Ectodermal cell (in vitro differentiated cells): ENCODE measurements around the gene UBAC2.

Experiments
- H3K27ac ChIP-seq: 2 replicates; pipeline ENCODE4 v1.7.0; 2013; ENCODE audit warnings: mild to moderate bottlenecking, low read depth, low read length; ENCODE audit not compliant: insufficient read depth, poor library complexity, severe bottlenecking
- H3K27me3 ChIP-seq: 2 replicates; pipeline ENCODE4 v1.7.0; 2013; ENCODE audit warnings: mild to moderate bottlenecking, low read length; ENCODE audit not compliant: insufficient read depth, control insufficient read depth, poor library complexity, severe bottlenecking
- H3K36me3 ChIP-seq: one replicate; pipeline ENCODE4 v1.7.0; 2013; ENCODE audit warnings: low read length; ENCODE audit not compliant: control insufficient read depth, insufficient read depth
- H3K4me1 ChIP-seq: one replicate; pipeline ENCODE4 v1.7.0; 2013; ENCODE audit warnings: low read length; ENCODE audit not compliant: control insufficient read depth, insufficient read depth
- H3K4me3 ChIP-seq: 2 replicates; pipeline ENCODE4 v1.7.0; 2013; ENCODE audit warnings: low read depth, low read length, control low read depth; ENCODE audit not compliant: insufficient read depth
- H3K9me3 ChIP-seq: 2 replicates; pipeline ENCODE4 v1.7.0; 2013; ENCODE audit warnings: mild to moderate bottlenecking, low read length, moderate library complexity; ENCODE audit not compliant: control insufficient read depth
- WGBS, 2 experiments: methylation state at CpG; one replicate each; pipeline ENCODE4 v1.1.7; 2013; ENCODE audit warnings: missing lambda C conversion rate in 2 of 2; 5-methylcytosine and 5-hydroxymethylcytosine counted together

The UBAC2 gene

GRCh38 chr13:99288089-99288488 lies 87.4 kb downstream of the UBAC2 start:
- H3K4me3 ChIP-seq = no peak overlapping the region
- 93 to 98% methylated on average over 2 of the region's 2 CpGs for WGBS, 2 experiments
- no peak overlapping the region for H3K27ac ChIP-seq
- H3K36me3 ChIP-seq = no peaks in the 10 kb centered on the region
- H3K9me3 ChIP-seq = no peaks in the 10 kb centered on the region
- H3K27me3 ChIP-seq = no peaks in the 10 kb centered on the region
- no peaks in the 10 kb centered on the region for H3K4me1 ChIP-seq

DNA sequence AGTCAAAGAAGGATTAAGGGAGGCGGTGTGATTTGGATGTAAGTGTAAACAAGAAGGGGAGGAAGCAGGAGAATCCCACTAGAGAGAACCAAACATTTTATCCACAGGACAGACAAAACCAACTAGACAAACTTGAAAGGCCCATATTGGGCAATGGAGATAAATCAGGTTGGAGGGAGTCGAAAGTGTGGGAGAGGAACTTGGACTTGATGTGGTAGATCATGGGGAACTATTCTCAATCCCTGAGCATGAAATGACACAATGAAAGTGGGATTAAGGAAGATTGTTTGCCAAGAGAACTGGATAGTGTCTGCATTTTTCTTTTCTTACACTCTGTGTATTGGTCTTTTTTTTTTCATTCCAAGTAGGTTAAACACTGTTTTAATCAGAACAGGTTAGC lies 88.6 kb downstream of the UBAC2 start:
- no peaks in the 10 kb centered on the region for H3K36me3 ChIP-seq
- H3K4me1 ChIP-seq = no peaks in the 10 kb centered on the region
- H3K27ac ChIP-seq = no peak overlapping the region
- H3K9me3 ChIP-seq = no peaks in the 10 kb centered on the region
- 91 to 96% methylated on average over 2 of the region's 2 CpGs for WGBS, 2 experiments
- H3K4me3 ChIP-seq = no peak overlapping the region
- H3K27me3 ChIP-seq = no peaks in the 10 kb centered on the region

DNA sequence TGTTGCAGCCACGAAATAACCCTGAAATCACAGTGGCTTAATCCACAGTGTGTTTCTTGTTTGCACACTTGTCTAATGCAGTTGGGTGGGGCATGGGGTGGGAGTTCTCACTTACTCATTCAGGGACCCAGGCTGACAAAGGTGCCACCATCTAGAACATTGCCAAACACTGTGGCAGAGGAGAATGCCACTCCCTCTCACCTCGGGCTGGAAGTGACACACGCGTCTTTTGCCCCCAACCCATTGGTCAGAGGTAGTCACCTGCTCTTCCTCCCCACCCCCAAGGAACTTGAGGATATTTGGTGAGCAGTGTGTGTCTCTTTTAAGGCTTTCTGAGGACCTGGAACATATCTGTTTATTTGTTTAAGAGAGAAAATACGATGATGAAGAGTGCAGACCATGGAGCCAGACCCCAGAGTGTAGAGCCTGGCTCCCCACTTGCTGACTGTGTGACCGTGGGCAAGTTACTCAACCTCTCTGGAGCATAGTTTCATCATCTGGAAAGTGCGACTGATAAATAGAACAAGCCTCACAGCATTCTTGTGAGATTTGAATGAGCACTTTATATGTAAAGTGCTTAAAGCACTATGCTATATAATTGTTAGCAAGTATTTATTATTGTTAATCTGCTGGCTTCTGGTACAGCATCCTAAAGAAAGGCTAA lies 89.2 kb downstream of the UBAC2 start:
- Histone ChIP-seq H3K9me3 (no peaks in the 10 kb centered on the region), H3K27me3 (no peaks in the 10 kb centered on the region), H3K4me1 (no peaks in the 10 kb centered on the region), H3K4me3 (no peak overlapping the region), H3K36me3 (no peaks in the 10 kb centered on the region), H3K27ac (no peak overlapping the region)
- WGBS, 2 experiments = 94 to 97% methylated on average over 7 of the region's 7 CpGs

GRCh38 chr13:99290894-99291293 lies 90.2 kb downstream of the UBAC2 start:
- no peaks in the 10 kb centered on the region for H3K9me3 ChIP-seq
- WGBS, 2 experiments = 88 to 92% methylated on average over 3 of the region's 3 CpGs
- H3K4me3 ChIP-seq = no peak overlapping the region
- H3K27me3 ChIP-seq = no peaks in the 10 kb centered on the region
- H3K4me1 ChIP-seq = no peaks in the 10 kb centered on the region
- no peak overlapping the region for H3K27ac ChIP-seq
- H3K36me3 ChIP-seq = no peaks in the 10 kb centered on the region

GRCh38 chr13:99293178-99293577 lies 92.5 kb downstream of the UBAC2 start:
- 94 to 100% methylated on average over 2 of the region's 2 CpGs for WGBS, 2 experiments

DNA sequence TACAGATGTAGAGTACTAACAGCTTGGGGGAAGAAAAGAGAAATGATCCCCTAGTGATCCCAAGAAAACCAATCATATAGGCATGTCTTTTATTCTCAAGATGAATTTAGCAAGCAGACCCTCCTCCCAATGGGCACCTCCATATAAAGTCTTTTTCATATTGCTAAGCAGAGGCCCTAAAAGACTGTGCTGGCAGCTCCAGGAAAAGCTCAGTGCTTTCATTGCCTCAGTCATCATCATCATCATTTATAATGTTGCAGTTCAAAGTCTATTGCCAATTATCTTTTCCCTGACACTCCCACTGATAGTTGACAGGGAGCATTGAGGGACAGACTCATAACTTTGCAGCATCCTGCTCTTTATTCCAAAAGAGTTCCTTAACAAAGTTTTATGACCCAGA lies 93.5 kb downstream of the UBAC2 start:
- no peak overlapping the region for H3K27ac ChIP-seq
- H3K9me3 ChIP-seq = no peaks in the 10 kb centered on the region
- no peaks in the 10 kb centered on the region for H3K36me3 ChIP-seq
- no peak overlapping the region for H3K4me3 ChIP-seq
- H3K27me3 ChIP-seq = no peaks in the 10 kb centered on the region
- no peaks in the 10 kb centered on the region for H3K4me1 ChIP-seq

More at GRCh38 chr13:99293178-99293577, 92.5 kb downstream of the UBAC2 start:
- H3K9me3 ChIP-seq = no peaks in the 10 kb centered on the region
- no peak overlapping the region for H3K4me3 ChIP-seq
- no peaks in the 10 kb centered on the region for H3K4me1 ChIP-seq
- H3K27ac ChIP-seq = no peak overlapping the region
- H3K27me3 ChIP-seq = no peaks in the 10 kb centered on the region
- no peaks in the 10 kb centered on the region for H3K36me3 ChIP-seq

DNA sequence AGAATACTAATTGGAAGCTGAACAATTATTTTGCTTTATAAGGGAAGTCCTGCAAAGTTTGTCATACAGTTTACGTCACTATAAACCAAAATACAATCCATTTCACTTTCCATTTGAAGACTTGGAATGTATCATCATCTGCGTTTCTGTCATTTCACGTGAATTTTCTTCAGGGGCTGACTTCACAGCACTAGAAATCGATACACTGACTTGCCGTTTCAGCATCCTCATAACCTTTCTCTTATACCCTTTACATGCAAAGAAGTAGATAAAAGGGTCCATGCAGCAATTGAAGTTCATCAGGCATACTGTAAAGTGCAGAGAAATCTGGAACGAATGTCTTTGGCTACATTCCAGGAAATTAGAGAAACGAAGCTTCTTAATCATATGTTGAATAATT lies 94.3 kb downstream of the UBAC2 start:
- H3K4me3 ChIP-seq = no peak overlapping the region
- H3K36me3 ChIP-seq = no peaks in the 10 kb centered on the region
- no peaks in the 10 kb centered on the region for H3K27me3 ChIP-seq
- 97 to 98% methylated on average over 6 to 7 of the region's 7 CpGs for WGBS, 2 experiments
- no peaks in the 10 kb centered on the region for H3K9me3 ChIP-seq
- H3K27ac ChIP-seq = no peak overlapping the region
- no peaks in the 10 kb centered on the region for H3K4me1 ChIP-seq

GRCh38 chr13:99295488-99296252 lies 95.0 kb downstream of the UBAC2 start:
- Histone ChIP-seq H3K36me3 (no peaks in the 10 kb centered on the region), H3K27me3 (no peaks in the 10 kb centered on the region), H3K9me3 (no peaks in the 10 kb centered on the region), H3K4me1 (no peaks in the 10 kb centered on the region), H3K4me3 (no peak overlapping the region), H3K27ac (no peak overlapping the region)
- 94 to 97% methylated on average over 12 of the region's 12 CpGs for WGBS, 2 experiments

GRCh38 chr13:99296398-99296797 lies 95.7 kb downstream of the UBAC2 start:
- no peaks in the 10 kb centered on the region for H3K27me3 ChIP-seq
- 96 to 99% methylated on average over 4 of the region's 4 CpGs for WGBS, 2 experiments
- no peaks in the 10 kb centered on the region for H3K9me3 ChIP-seq
- no peak overlapping the region for H3K27ac ChIP-seq
- H3K4me1 ChIP-seq = no peaks in the 10 kb centered on the region
- no peak overlapping the region for H3K4me3 ChIP-seq
- H3K36me3 ChIP-seq = no peaks in the 10 kb centered on the region

DNA sequence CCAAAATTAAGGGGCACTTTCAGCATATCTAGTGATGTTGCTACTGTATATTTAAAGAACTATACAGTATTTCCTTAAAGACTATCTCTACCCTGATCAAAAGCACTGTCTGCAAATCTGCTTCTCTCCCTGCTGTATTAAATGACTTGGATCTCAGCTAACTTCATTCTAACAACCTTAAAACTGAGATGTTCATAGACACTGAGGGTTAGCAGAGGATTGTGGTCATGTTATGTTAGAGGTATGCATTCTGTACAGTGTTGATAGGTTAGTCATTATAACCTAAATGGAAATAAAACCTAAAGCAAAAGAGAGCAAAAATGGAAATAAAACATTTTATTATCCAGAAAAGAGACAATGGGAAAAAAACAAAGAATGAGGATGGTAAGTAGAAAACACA lies 96.7 kb downstream of the UBAC2 start:
- no peaks in the 10 kb centered on the region for H3K4me1 ChIP-seq
- no peaks in the 10 kb centered on the region for H3K36me3 ChIP-seq
- no peak overlapping the region for H3K27ac ChIP-seq
- no peak overlapping the region for H3K4me3 ChIP-seq
- H3K9me3 ChIP-seq = no peaks in the 10 kb centered on the region
- no peaks in the 10 kb centered on the region for H3K27me3 ChIP-seq
